ENCODE data around the gene KLC1.

KLC1 gene

GRCh38 chr14:103749860-103750259, 120.8 kb downstream of the KLC1 start:
- ChIA-PET POLR2A (no interaction called here), CTCF (interaction anchor here (0.7 kb wide), 1 partner anchor 178 kb away, joined by 3 read pairs; no protein-coding TSS in a partner anchor)
- WGBS (ENCODE audit: insufficient coverage), result 86% methylated on average over 4 of the region's 5 CpGs

More at GRCh38 chr14:103749860-103750259, 120.8 kb downstream of the KLC1 start:
- Histone ChIP-seq H3K4me3 (ENCODE audit: control insufficient read depth in 1 of 7, extremely low read depth in 1 of 7, insufficient read depth in 4 of 7, low read depth in 2 of 7, low read length in 6 of 7) (no peak overlapping the region), H3K36me3 (ENCODE audit: control insufficient read depth in 4 of 4, insufficient read depth in 4 of 4, low read length in 3 of 4) (no peaks in the 10 kb centered on the region), H3K4me1 (ENCODE audit: control extremely low read depth in 1 of 4, control insufficient read depth in 4 of 4, insufficient read depth in 4 of 4, low read length in 3 of 4) (peaks cover 0 to 4% (median 0%) of the 10 kb centered on the region in 4 experiments), H3K9me3 (ENCODE audit: control extremely low read depth in 1 of 5, control insufficient read depth in 4 of 5, insufficient read depth in 2 of 5, low read depth in 1 of 5, low read length in 4 of 5) (no peaks in the 10 kb centered on the region), H3K27me3 (replicated peaks in 2 of 5; ENCODE audit: control insufficient read depth in 4 of 5, insufficient read depth in 5 of 5, low read length in 4 of 5) (no peaks in the 10 kb centered on the region), H3K27ac (ENCODE audit: insufficient read depth in 1 of 2, low read depth in 1 of 2, low read length in 2 of 2, poor library complexity in 1 of 2, severe bottlenecking in 2 of 2) (no peak overlapping the region)
- peak; percentile 27 to 54 (median 46) for DNase-seq
